ENCODE measurements around the gene WDR31.
A peak's percentile ranks its signal among the peaks of the same experiment; 100 is the strongest.

WDR31 gene

DNA sequence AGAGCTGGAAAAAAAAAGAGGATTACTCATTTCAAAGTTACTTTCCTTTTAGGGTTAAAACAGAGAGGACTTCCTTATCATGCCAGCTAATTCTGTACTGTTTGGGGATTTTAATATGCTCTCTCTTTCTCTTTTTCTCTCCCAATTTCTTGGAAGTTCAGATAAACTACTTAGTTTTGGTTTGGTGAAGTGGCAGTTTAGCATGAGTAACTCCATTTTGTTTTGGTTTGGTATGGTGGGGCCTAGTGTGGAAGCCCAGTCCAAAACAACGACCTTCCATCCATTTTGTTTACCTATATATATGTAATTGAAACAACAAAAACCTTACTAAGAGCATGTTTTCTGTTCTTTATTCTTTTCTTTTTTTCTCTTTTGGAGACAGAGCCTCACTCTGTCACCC lies 5.6 kb upstream of the WDR31 start:
- ATAC-seq (ENCODE audit: low read depth) (no peak), DNase-seq (ENCODE audit: low spot score) (no peak)
- H3K4me1 ChIP-seq (ENCODE audit: insufficient read depth, poor library complexity, severe bottlenecking) = peaks cover 9% of the 10 kb centered on the region
- no peaks in the 10 kb centered on the region for H3K36me3 ChIP-seq (ENCODE audit: low read depth)
- H3K27ac ChIP-seq (ENCODE audit: poor library complexity, severe bottlenecking) = no peak overlapping the region
- no peak overlapping the region for H3K4me3 ChIP-seq (ENCODE audit: severe bottlenecking)
- H3K9me3 ChIP-seq (ENCODE audit: severe bottlenecking) = no peaks in the 10 kb centered on the region
- H3K27me3 ChIP-seq (ENCODE audit: insufficient read depth, poor library complexity, severe bottlenecking) = peaks cover 14% of the 10 kb centered on the region
- TF ChIP-seq, protein P1, sequence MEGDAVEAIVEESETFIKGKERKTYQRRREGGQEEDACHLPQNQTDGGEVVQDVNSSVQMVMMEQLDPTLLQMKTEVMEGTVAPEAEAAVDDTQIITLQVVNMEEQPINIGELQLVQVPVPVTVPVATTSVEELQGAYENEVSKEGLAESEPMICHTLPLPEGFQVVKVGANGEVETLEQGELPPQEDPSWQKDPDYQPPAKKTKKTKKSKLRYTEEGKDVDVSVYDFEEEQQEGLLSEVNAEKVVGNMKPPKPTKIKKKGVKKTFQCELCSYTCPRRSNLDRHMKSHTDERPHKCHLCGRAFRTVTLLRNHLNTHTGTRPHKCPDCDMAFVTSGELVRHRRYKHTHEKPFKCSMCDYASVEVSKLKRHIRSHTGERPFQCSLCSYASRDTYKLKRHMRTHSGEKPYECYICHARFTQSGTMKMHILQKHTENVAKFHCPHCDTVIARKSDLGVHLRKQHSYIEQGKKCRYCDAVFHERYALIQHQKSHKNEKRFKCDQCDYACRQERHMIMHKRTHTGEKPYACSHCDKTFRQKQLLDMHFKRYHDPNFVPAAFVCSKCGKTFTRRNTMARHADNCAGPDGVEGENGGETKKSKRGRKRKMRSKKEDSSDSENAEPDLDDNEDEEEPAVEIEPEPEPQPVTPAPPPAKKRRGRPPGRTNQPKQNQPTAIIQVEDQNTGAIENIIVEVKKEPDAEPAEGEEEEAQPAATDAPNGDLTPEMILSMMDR (IDR thresholded peaks at IDR 0.05; ENCODE audit: poor library complexity, severe bottlenecking) = no peak

DNA sequence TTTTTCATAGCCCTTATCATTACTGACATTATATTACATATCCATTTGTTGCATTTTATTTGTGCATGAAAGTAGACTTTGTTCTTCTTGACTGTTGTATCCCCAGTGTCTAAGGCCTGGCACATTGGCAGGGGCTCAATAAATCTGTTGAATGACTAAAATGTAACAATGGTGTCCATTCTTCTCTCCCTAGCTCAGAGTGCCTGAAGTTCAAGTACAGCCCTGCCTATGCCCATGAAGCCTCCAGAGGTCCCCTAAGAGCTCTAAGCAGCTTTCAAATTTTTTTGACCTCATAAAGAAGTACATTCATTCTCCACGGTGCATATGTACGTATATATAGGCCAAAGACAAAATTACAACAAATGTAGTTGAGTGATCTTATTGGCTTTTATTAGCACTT lies 5.1 kb upstream of the WDR31 start:
- no peak for DNase-seq (ENCODE audit: low spot score)
- Histone ChIP-seq H3K4me3 (ENCODE audit: severe bottlenecking) (no peak overlapping the region), H3K27ac (ENCODE audit: poor library complexity, severe bottlenecking) (no peak overlapping the region), H3K4me1 (ENCODE audit: insufficient read depth, poor library complexity, severe bottlenecking) (peaks cover 9% of the 10 kb centered on the region), H3K9me3 (ENCODE audit: severe bottlenecking) (no peaks in the 10 kb centered on the region), H3K36me3 (ENCODE audit: low read depth) (no peaks in the 10 kb centered on the region), H3K27me3 (ENCODE audit: insufficient read depth, poor library complexity, severe bottlenecking) (peaks cover 10% of the 10 kb centered on the region)
- TF ChIP-seq, protein P1 (IDR thresholded peaks at IDR 0.05; ENCODE audit: poor library complexity, severe bottlenecking) = no peak
- ATAC-seq (ENCODE audit: low read depth) = no peak

DNA sequence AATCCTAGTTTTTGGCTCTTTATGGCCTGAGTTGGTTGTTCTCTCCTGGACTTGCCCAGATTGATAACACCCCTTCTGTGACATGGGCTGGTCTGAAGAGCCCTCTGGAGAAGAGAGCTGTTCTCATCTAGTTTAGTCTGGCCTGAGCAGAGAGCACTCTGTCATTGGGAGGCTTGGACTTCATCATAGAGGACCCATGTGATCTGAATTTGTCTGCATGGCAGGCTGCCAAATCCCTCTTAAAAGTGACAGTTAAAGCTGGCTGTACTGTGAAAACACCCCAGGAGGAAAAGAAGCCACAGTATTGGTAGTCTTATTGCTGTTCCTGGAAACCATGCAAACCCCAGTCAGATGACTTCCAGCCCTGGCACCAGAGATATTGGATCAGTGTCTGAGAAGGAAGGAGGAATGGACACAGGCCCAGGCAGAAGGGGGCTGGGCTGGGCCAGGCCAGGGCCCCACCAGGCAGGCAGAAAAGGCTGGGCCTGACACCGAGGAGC lies 3.7 kb upstream of the WDR31 start:
- Histone ChIP-seq H3K4me1 (ENCODE audit: insufficient read depth, poor library complexity, severe bottlenecking) (peaks cover 12% of the 10 kb centered on the region), H3K4me3 (ENCODE audit: severe bottlenecking) (no peak overlapping the region), H3K9me3 (ENCODE audit: severe bottlenecking) (no peaks in the 10 kb centered on the region), H3K36me3 (ENCODE audit: low read depth) (no peaks in the 10 kb centered on the region), H3K27ac (ENCODE audit: poor library complexity, severe bottlenecking) (no peak overlapping the region), H3K27me3 (ENCODE audit: insufficient read depth, poor library complexity, severe bottlenecking) (peaks cover under 1% of the 10 kb centered on the region)
- DNase-seq (ENCODE audit: low spot score) (no peak), ATAC-seq (ENCODE audit: low read depth) (no peak)
- TF ChIP-seq, protein P1 (IDR thresholded peaks at IDR 0.05; ENCODE audit: poor library complexity, severe bottlenecking) = no peak

DNA sequence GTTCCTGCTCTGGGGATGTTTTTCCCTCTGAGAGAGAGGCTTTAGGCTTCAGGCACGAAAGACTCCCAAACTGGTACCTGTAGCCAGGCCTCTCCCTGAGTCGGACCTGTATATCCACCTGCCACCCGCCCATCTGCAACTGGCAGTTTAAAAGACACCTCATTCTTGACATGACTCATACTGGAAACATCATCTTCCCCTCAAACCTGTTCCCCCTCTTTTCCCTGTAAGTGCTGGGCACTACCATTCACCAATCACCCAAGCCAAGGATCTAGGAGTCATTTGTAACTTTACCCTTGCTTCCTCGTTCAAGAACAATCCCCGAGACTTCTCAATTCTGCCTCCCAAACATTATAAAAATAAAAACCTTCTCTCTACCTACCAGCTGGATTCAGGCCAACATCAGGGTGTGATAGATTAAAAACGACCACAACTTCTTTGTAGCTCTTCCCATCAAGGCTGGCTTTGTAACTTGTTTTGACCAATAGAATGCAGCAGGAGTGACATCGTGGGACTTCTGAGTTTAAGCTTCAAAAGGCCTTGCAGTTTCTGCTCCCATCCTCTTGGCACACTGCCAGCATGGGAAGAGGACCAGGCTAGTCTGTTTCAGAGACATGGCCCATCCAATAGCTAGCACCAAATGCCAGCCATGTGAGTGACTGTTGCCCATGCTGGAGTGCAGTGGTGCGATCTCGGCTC lies 1.8 kb upstream of the WDR31 start:
- Histone ChIP-seq H3K36me3 (ENCODE audit: low read depth) (no peaks in the 10 kb centered on the region), H3K27me3 (ENCODE audit: insufficient read depth, poor library complexity, severe bottlenecking) (no peaks in the 10 kb centered on the region), H3K27ac (ENCODE audit: poor library complexity, severe bottlenecking) (peak overlapping the region; percentile 5), H3K4me1 (ENCODE audit: insufficient read depth, poor library complexity, severe bottlenecking) (peaks cover 12% of the 10 kb centered on the region), H3K4me3 (ENCODE audit: severe bottlenecking) (no peak overlapping the region), H3K9me3 (ENCODE audit: severe bottlenecking) (no peaks in the 10 kb centered on the region)
- ATAC-seq (ENCODE audit: low read depth) = peak; percentile 62
- DNase-seq (ENCODE audit: low spot score) = no peak
- TF ChIP-seq, protein P1 (IDR thresholded peaks at IDR 0.05; ENCODE audit: poor library complexity, severe bottlenecking) = no peak

DNA sequence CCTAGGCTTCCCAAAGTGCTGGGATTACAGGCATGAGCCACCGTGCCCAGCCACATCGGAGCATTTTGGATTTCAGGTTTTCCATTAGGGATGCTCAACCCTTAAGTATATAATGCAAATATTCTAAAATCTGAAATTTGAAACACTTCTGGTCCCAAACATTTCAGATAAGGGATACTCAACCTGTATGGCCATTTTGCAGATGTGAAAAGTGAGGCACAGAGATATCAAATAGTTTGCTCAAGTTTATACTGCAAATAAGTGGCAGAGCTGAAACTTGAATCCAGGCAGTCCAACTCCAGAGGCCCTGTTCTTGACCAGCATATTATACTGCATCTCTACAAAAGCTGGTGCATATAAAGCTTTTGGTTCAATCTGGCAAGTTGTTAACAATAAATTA lies 2.4 kb downstream of the WDR31 start:
- Histone ChIP-seq H3K27me3 (ENCODE audit: insufficient read depth, poor library complexity, severe bottlenecking) (no peaks in the 10 kb centered on the region), H3K4me1 (ENCODE audit: insufficient read depth, poor library complexity, severe bottlenecking) (peaks cover 12% of the 10 kb centered on the region), H3K36me3 (ENCODE audit: low read depth) (no peaks in the 10 kb centered on the region), H3K4me3 (ENCODE audit: severe bottlenecking) (no peak overlapping the region), H3K9me3 (ENCODE audit: severe bottlenecking) (no peaks in the 10 kb centered on the region), H3K27ac (ENCODE audit: poor library complexity, severe bottlenecking) (no peak overlapping the region)
- TF ChIP-seq, protein P1 (IDR thresholded peaks at IDR 0.05; ENCODE audit: poor library complexity, severe bottlenecking) = no peak
- ATAC-seq (ENCODE audit: low read depth) (no peak), DNase-seq (ENCODE audit: low spot score) (no peak)

Data from RWPE2 (cell line).